ENCODE results near the gene FAXC. TPM values are rescaled to one million over a fixed set of nuclear protein-coding genes. Genes with fewer than 3 reads are reported as not detected.

Gene FAXC
- total RNA-seq (ENCODE audit: unreplicated experiment) = 68.9 TPM
- long read RNA-seq, full-length matches to known transcripts = 8 of 14 reads
- long read RNA-seq, partial matches to known transcripts = 0 of 14 reads
- long read RNA-seq, other reads (novel, unspliced or antisense) = 6 of 14 reads

- Mint-ChIP-seq H3K36me3 (ENCODE audit: unreplicated experiment) (no peaks in the 10 kb centered on the region), H3K4me3 (ENCODE audit: unreplicated experiment) (peak within 1 kb of the TSS; percentile 92), H3K27ac (ENCODE audit: unreplicated experiment) (peak within 1 kb of the TSS; percentile 93), H3K27me3 (ENCODE audit: unreplicated experiment) (peaks cover 5% of the 10 kb centered on the region), H3K9me3 (ENCODE audit: unreplicated experiment) (peaks cover 4% of the 10 kb centered on the region), H3K4me1 (ENCODE audit: low read depth, unreplicated experiment) (peaks cover 9% of the 10 kb centered on the region)
- peak; percentile 73 for DNase-seq
- no peak for TF ChIP-seq CTCF (IDR thresholded peaks at IDR 0.05; ENCODE audit: partially characterized antibody, unreplicated experiment)
Measured at GRCh38 chr6:99349171-99350141, at the start of gene FAXC. TSS of gene FAXC (minus strand) at chr6:99349674. CDS start at chr6:99349372, 302 bp downstream.

GRCh38 chr6:99397287-99397686 is 47.8 kb upstream of the FAXC start:
- DNase-seq = no peak
- H3K36me3 Mint-ChIP-seq (ENCODE audit: unreplicated experiment) = no peaks in the 10 kb centered on the region

GRCh38 chr6:99393698-99394531 is 44.4 kb upstream of the FAXC start, which contains the start of gene COQ3:
TSS of gene COQ3 (minus strand) at chr6:99394195. CDS start at chr6:99394179, 16 bp downstream.
- peaks cover 5% of the 10 kb centered on the region for H3K9me3 Mint-ChIP-seq (ENCODE audit: unreplicated experiment)

More at GRCh38 chr6:99397287-99397686, 47.8 kb upstream of the FAXC start:
- no peak for TF ChIP-seq CTCF (IDR thresholded peaks at IDR 0.05; ENCODE audit: partially characterized antibody, unreplicated experiment)
- Mint-ChIP-seq H3K27me3 (ENCODE audit: unreplicated experiment) (peaks cover 2% of the 10 kb centered on the region), H3K9me3 (ENCODE audit: unreplicated experiment) (peaks cover 5% of the 10 kb centered on the region), H3K4me1 (ENCODE audit: low read depth, unreplicated experiment) (peaks cover 3% of the 10 kb centered on the region), H3K4me3 (ENCODE audit: unreplicated experiment) (no peak overlapping the region), H3K27ac (ENCODE audit: unreplicated experiment) (no peak overlapping the region)

GRCh38 chr6:99393366-99393697 is 43.9 kb upstream of the FAXC start:
- TF ChIP-seq CTCF (IDR thresholded peaks at IDR 0.05; ENCODE audit: partially characterized antibody, unreplicated experiment) = no peak
- Mint-ChIP-seq H3K4me1 (ENCODE audit: low read depth, unreplicated experiment) (peaks cover 3% of the 10 kb centered on the region), H3K9me3 (ENCODE audit: unreplicated experiment) (peaks cover 5% of the 10 kb centered on the region), H3K36me3 (ENCODE audit: unreplicated experiment) (no peaks in the 10 kb centered on the region), H3K27ac (ENCODE audit: unreplicated experiment) (peak overlapping the region; percentile 96), H3K4me3 (ENCODE audit: unreplicated experiment) (peak overlapping the region; percentile 93), H3K27me3 (ENCODE audit: unreplicated experiment) (peaks cover 2% of the 10 kb centered on the region)
- DNase-seq = no peak

More at GRCh38 chr6:99393698-99394531, 44.4 kb upstream of the FAXC start, which contains the start of gene COQ3:
- peak; percentile 96 for DNase-seq
- peaks cover 2% of the 10 kb centered on the region for H3K27me3 Mint-ChIP-seq (ENCODE audit: unreplicated experiment)
- peak within 1 kb of the TSS; percentile 93 for H3K4me3 Mint-ChIP-seq (ENCODE audit: unreplicated experiment)
- peaks cover 3% of the 10 kb centered on the region for H3K4me1 Mint-ChIP-seq (ENCODE audit: low read depth, unreplicated experiment)
- peak within 1 kb of the TSS; percentile 96 for H3K27ac Mint-ChIP-seq (ENCODE audit: unreplicated experiment)
- TF ChIP-seq CTCF (IDR thresholded peaks at IDR 0.05; ENCODE audit: partially characterized antibody, unreplicated experiment) = no peak
- no peaks in the 10 kb centered on the region for H3K36me3 Mint-ChIP-seq (ENCODE audit: unreplicated experiment)
